PC-9 (cell line): ENCODE results near the gene CARD16. TPM values are rescaled to one million over a fixed set of nuclear protein-coding genes. Genes with fewer than 3 reads are reported as not detected.

Experiments used
- BruUV-seq: library from RNA; stranded (reverse); fragments of 400-500 nt; replicated peaks from 2 replicates; lab custom pipeline; 2021; lab: Mats Ljungman, UMichigan
- CTCF ChIA-PET: fragments of 300-600 bp; sonication (Branson Sonifier 250); formaldehyde crosslinking; loops from one replicate; lab custom pipeline; 2022; ENCODE audit warnings: antibody characterized with exemption; lab: Charles Lee
- POLR2A ChIA-PET: fragments of 300-600 bp; sonication (Branson Sonifier 250); formaldehyde crosslinking; loops from one replicate; lab custom pipeline; 2022; ENCODE audit warnings: antibody characterized with exemption; ENCODE audit not compliant: unreplicated experiment; lab: Charles Lee
- DNase-seq, 2 experiments: peaks; one replicate each; pipeline versions ENCODE4 v3.0.0 to v3.0.0-alpha.2; 2015 to 2022; ENCODE audit warnings: mixed read lengths in 1 of 2
- H2AFZ ChIP-seq: fragments of 200-600 bp; sonication (generic); 2 replicates; pipeline ENCODE4 v1.8.1; 2017; ENCODE audit warnings: antibody characterized with exemption
- H3F3A ChIP-seq: fragments of 200-600 bp; sonication (generic); 2 replicates; pipeline ENCODE4 v1.8.1; 2017; ENCODE audit warnings: antibody characterized with exemption, mild to moderate bottlenecking, low read depth; ENCODE audit not compliant: insufficient read depth
- H3K27ac ChIP-seq: fragments of 200-600 bp; sonication (generic); 2 replicates; pipeline ENCODE4 v1.6.1; 2016; ENCODE audit warnings: mixed run types
- H3K27me3 ChIP-seq: fragments of 200-600 bp; sonication (generic); 2 replicates; pipeline ENCODE4 v1.6.1; 2016; ENCODE audit warnings: low read depth, mixed run types; ENCODE audit not compliant: insufficient read depth
- H3K36me3 ChIP-seq: fragments of 200-600 bp; sonication (generic); 2 replicates; pipeline ENCODE4 v1.6.1; 2016; ENCODE audit warnings: low read depth, mixed run types
- H3K4me1 ChIP-seq: fragments of 200-600 bp; sonication (generic); replicated peaks from 2 replicates; pipeline ENCODE4 v1.6.1; 2016; ENCODE audit warnings: mixed run types; ENCODE audit not compliant: insufficient read depth
- H3K4me2 ChIP-seq: fragments of 200-600 bp; sonication (generic); 2 replicates; pipeline ENCODE4 v1.6.1; 2017; ENCODE audit warnings: mixed run types
- H3K4me3 ChIP-seq: fragments of 200-600 bp; sonication (generic); 2 replicates; pipeline ENCODE4 v1.6.1; 2016; ENCODE audit warnings: mixed run types
- H3K79me2 ChIP-seq: fragments of 200-600 bp; sonication (generic); 2 replicates; pipeline ENCODE4 v1.6.1; 2017; ENCODE audit warnings: low read depth, mixed run types
- H3K9me2 ChIP-seq: fragments of 200-600 bp; sonication (generic); 2 replicates; pipeline ENCODE4 v1.8.1; 2017; ENCODE audit warnings: mild to moderate bottlenecking; ENCODE audit not compliant: insufficient read depth
- H3K9me3 ChIP-seq: fragments of 200-600 bp; sonication (generic); 2 replicates; pipeline ENCODE4 v1.8.1; 2016; ENCODE audit warnings: low read depth; ENCODE audit not compliant: insufficient read depth
- H4K20me1 ChIP-seq: fragments of 200-600 bp; sonication (generic); 2 replicates; pipeline ENCODE4 v1.8.1; 2017; ENCODE audit not compliant: insufficient read depth
- CTCF ChIP-seq: fragments of 200-600 bp; sonication (generic); conservative IDR thresholded peaks from 2 replicates; pipeline ENCODE4 v1.6.1; 2017; ENCODE audit warnings: mixed run types, antibody characterized with exemption, mild to moderate bottlenecking, moderate library complexity
- EZH2 ChIP-seq: fragments of 200-600 bp; sonication (generic); IDR thresholded peaks from 2 replicates; pipeline ENCODE4 v1.8.0; 2017; ENCODE audit warnings: antibody characterized with exemption, low read depth
- intact Hi-C: fragments of 100-400 bp; cut with micrococcal nuclease; formaldehyde crosslinking; loops from one replicate; pipeline ENCODE4 v1.10.0; 2022; ENCODE audit not compliant: unreplicated experiment
- total RNA-seq: library from RNA; stranded (reverse); gene quantifications from 2 replicates; pipeline ENCODE4 v1.2.3, GENCODE V29; 2021

CARD16 gene
- total RNA-seq, 1 experiment from 2014 or later: 2.5 TPM

- ChIA-PET CTCF (no interaction called here), POLR2A (no interaction called here)
- BruUV-seq: no TSS peak
- no peak overlapping the region for H3K27ac ChIP-seq
- no peaks in the 10 kb centered on the region for H3K9me2 ChIP-seq
- no peak for DNase-seq
- intact Hi-C loops: no loop called here
- TF ChIP-seq CTCF (no peak), EZH2 (no peak)
- H3K27me3 ChIP-seq: no peaks in the 10 kb centered on the region
- no peaks in the 10 kb centered on the region for H3K79me2 ChIP-seq
- H3K4me1 ChIP-seq: peaks cover 17% of the 10 kb centered on the region
- H4K20me1 ChIP-seq: no peaks in the 10 kb centered on the region
- H3K9me3 ChIP-seq: peaks cover 8% of the 10 kb centered on the region; the same call in 1 of the 2 replicates
- no peak overlapping the region for H3K4me2 ChIP-seq
- peaks cover 10% of the 10 kb centered on the region for H3F3A ChIP-seq
- no peaks in the 10 kb centered on the region for H3K36me3 ChIP-seq
- H2AFZ ChIP-seq: no peak overlapping the region; the same call in 1 of the 2 replicates
- no peak overlapping the region for H3K4me3 ChIP-seq
These were observed 6.4 kb upstream of the CARD16 start for GRCh38 chr11:105051559-105051958.

GRCh38 chr11:105049481-105049880 is 4.3 kb upstream of the CARD16 start:
- CTCF ChIA-PET: no interaction called here
- Histone ChIP-seq H3K27ac (no peak overlapping the region), H4K20me1 (no peaks in the 10 kb centered on the region), H3K4me1 (peaks cover 20% of the 10 kb centered on the region), H2AFZ (no peak overlapping the region), H3K9me2 (no peaks in the 10 kb centered on the region), H3K9me3 (peaks cover 8% of the 10 kb centered on the region; the same call in 1 of the 2 replicates), H3K4me3 (no peak overlapping the region), H3K27me3 (no peaks in the 10 kb centered on the region), H3F3A (peaks cover 14% of the 10 kb centered on the region), H3K36me3 (no peaks in the 10 kb centered on the region), H3K4me2 (no peak overlapping the region), H3K79me2 (no peaks in the 10 kb centered on the region)
- TF ChIP-seq EZH2 (no peak), CTCF (no peak)
- no peak for DNase-seq
- POLR2A ChIA-PET: no interaction called here
- no TSS peak for BruUV-seq
- intact Hi-C loops: no loop called here

- no TSS peak for BruUV-seq
- POLR2A ChIA-PET: interaction anchor here (0.7 kb wide), 1 partner anchor 224 kb away, joined by 13 read pairs; no protein-coding TSS in a partner anchor
- Histone ChIP-seq H4K20me1 (no peaks in the 10 kb centered on the region), H2AFZ (peak overlapping the region; percentile 5; the same call in 1 of the 2 replicates), H3K9me3 (peaks cover 8% of the 10 kb centered on the region; the same call in 1 of the 2 replicates), H3K36me3 (no peaks in the 10 kb centered on the region), H3K27me3 (no peaks in the 10 kb centered on the region), H3K4me3 (peak overlapping the region; percentile 5; the same call in 1 of the 2 replicates), H3K9me2 (no peaks in the 10 kb centered on the region), H3K79me2 (no peaks in the 10 kb centered on the region), H3K27ac (peak overlapping the region; percentile 63), H3F3A (peaks cover 14% of the 10 kb centered on the region), H3K4me2 (peak overlapping the region; percentile 60), H3K4me1 (peaks cover 20% of the 10 kb centered on the region)
- TF ChIP-seq CTCF (no peak), EZH2 (no peak)
- peak; percentile 60 to 94 for DNase-seq
- intact Hi-C loops: loop anchor here (1.0 kb wide), 1 partner anchor 79 kb away; the partner anchor contains the start of gene CASP4
- CTCF ChIA-PET: no interaction called here
These were observed 1.9 kb upstream of the CARD16 start for GRCh38 chr11:105046898-105047579.
